Hematopoietic multipotent progenitor cell treated with erythropoietin and hydrocortisone succinate and interleukin-3 and kit ligand, for 17 days (in vitro differentiated cells): ENCODE data around the gene CSNK2A1.

ENCODE experiments used
- DNase-seq: peaks from one replicate; pipeline ENCODE4 v3.0.0-alpha.2; 2015; ENCODE audit warnings: low spot score

The CSNK2A1 gene

DNA sequence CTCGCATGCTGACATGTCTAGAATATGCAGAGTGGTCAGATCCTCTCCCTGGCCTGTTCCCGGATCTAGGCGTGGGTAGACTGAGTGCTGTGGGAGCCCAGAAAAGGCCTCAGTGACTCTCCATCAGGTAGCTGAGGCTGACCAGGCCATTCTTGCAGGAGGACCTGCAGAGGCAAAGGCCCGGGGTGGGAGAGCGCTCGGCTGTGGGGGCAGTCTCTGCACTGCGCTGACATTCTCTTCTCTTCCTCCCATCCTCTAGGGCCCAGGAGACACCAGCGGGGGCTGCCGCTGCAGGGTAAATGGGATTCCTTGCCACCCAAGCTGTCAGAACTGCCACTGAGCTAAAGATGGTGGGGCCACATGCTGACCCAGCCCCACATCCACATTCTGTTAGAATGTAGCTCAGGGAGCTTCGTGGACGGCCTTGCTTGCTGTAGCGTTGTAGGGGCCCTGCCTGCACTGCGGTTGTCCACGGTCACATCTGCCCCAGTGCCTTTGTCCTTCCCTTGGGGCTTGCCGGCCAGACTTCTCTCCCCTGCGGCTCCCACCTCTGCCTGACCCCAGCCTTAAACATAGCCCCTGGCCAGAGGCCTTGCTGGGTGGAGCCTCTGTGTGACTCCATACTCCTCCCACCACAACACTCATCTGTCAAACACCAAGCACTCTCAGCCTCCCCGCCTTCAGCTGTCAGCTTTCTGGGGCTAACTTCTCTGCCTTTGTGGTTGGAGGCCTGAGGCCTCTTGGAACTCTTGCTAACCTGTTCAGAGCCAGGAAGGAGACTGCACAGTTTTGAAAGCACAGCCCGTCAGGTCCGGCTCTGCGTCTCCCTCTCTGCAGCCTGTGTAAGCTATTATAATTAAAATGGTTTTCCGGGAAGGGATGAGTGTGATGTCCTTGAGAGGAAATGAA lies 113.2 kb downstream of the CSNK2A1 start:
- DNase-seq, result no peak

DNA sequence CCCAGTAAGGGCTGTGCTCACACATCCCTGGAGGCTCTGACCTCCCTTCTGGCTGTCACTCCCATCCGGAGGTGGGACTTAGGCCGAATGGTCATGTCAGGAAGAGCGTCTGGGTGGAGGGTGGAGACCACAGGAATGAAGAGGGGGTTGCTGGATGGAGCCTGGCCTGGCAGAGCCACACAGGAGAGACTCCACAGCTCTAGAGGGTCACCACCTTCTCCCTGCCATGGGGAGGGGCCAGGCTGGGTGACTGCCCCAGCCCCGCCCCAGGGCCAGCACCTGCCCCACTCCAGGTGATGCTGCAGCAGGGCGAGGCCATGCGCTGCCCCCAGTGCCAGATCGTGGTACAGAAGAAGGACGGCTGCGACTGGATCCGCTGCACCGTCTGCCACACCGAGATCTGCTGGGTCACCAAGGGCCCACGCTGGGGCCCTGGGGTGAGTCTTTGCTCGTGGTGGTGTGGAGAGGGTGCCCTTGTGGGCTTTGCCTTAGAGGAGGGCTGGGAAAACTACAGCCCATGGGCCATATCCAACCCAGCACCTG lies 114.9 kb downstream of the CSNK2A1 start:
- DNase-seq, result no peak

DNA sequence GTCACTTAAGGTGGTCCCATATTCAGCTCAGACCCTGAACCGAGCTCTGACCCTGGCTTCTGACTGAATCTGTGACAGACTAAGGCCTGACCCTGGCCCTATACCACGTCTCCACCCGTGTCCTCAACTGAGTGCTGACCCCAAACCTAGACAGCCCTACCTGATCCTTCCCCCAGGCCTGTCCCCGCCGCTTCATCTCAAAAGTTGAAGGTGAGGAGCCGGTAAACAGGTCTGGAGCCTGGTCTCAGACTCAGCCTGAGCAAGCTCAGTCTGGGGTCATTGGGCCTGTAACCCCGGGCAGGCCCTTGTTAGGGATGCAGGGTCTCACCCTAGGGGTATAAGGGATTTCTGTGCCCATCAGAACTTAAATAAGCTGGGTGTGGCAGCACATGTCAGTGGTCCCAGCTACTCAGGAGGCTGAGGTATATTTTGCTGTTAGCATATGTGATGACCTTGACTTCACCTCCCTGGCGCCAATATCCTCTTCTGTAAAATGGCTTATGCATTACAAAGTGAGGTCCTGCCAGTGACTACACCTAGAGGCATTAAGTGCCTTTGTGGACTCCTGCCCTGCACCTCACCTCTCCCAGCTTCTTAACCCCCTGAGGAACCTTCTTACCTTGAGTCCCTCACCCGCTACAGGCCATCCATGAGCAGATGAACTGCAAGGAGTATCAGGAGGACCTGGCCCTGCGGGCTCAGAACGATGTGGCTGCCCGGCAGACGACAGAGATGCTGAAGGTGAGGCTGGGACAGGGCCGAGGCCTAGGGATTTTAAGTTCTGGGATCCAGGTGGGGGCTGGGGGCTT lies 115.5 kb downstream of the CSNK2A1 start:
- DNase-seq, result no peak

DNA sequence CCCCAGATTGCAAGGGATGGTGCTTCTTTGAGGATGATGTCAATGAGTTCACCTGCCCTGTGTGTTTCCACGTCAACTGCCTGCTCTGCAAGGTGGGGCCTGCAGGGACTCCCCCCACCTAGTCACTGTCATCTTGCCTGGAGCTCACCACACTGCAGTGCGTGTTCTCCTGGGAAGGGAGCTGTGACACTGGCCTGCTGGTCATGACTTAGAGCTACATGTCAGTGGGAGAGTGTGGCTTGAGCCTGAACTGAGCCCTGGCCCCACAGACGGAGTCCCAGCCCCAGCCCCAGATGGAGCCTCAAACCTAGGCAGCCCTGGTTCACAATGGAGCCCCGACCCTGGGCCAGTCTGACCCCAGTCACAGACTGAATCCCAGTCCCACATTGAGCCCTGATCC lies 116.2 kb downstream of the CSNK2A1 start:
- DNase-seq, result no peak

DNA sequence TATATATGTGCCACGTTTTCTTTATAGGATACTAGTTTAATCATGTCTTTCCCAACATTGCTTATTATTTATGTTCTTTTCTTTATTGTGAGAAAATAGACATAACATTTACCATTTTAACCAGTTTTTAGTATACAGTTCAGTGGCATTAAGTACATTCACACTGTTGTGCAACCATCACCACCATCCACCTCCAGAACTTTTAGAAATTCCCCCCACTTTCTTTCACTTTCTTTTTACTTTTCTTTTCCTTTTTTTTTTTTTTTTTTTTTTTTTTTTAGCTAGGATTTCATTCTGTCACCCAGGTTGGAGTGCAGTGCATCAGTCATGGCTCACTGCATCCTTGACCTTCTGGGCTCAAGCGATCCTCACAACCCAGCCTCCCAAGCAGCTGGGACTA lies 117.0 kb downstream of the CSNK2A1 start:
- no peak for DNase-seq
